GM21717 (cell line): ENCODE measurements around the gene POLD1.
"Not testable (repeated sequence)": the region's sequence is repeated elsewhere in the genome, so short reads cannot be mapped to it uniquely, and the experiment has no call there.

Experiments used
- ATAC-seq: cut with Tn5 transposase; IDR thresholded peaks from one replicate; pipeline ENCODE4 v1.9.1; 2021; ENCODE audit warnings: mild to moderate bottlenecking, moderate library complexity; ENCODE audit not compliant: unreplicated experiment

The POLD1 gene

GRCh38 chr19:50433201-50434180 is 49.3 kb downstream of the POLD1 start:
- no peak for ATAC-seq

- no peak for ATAC-seq
Measured at GRCh38 chr19:50434525-50434924, 50.4 kb downstream of the POLD1 start.

GRCh38 chr19:50435221-50435620 is 51.1 kb downstream of the POLD1 start:
- ATAC-seq: no peak

- no peak for ATAC-seq
Measured at GRCh38 chr19:50435627-50436026, 51.5 kb downstream of the POLD1 start.

GRCh38 chr19:50437862-50438449 is 53.8 kb downstream of the POLD1 start:
- ATAC-seq: no peak

GRCh38 chr19:50439130-50439529 is 55.0 kb downstream of the POLD1 start:
- not testable (repeated sequence) for ATAC-seq

- no peak for ATAC-seq
Measured at GRCh38 chr19:50444059-50444458, 59.9 kb downstream of the POLD1 start.

GRCh38 chr19:50447053-50447452 is 62.9 kb downstream of the POLD1 start:
- no peak for ATAC-seq

- no peak for ATAC-seq
Measured at GRCh38 chr19:50447750-50448149, 63.6 kb downstream of the POLD1 start.

GRCh38 chr19:50449236-50449899 is 65.2 kb downstream of the POLD1 start:
- ATAC-seq: no peak

GRCh38 chr19:50450369-50451222 is 66.4 kb downstream of the POLD1 start:
- no peak for ATAC-seq

GRCh38 chr19:50451223-50451534 is 67.0 kb downstream of the POLD1 start:
- no peak for ATAC-seq

GRCh38 chr19:50453243-50453642 is 69.1 kb downstream of the POLD1 start:
- no peak for ATAC-seq

- ATAC-seq: no peak
Measured at GRCh38 chr19:50455992-50456391, 71.8 kb downstream of the POLD1 start.

GRCh38 chr19:50457300-50457699 is 73.2 kb downstream of the POLD1 start:
- no peak for ATAC-seq

GRCh38 chr19:50458396-50459066 is 74.4 kb downstream of the POLD1 start:
- no peak for ATAC-seq

GRCh38 chr19:50459067-50459456 is 74.9 kb downstream of the POLD1 start:
- no peak for ATAC-seq

GRCh38 chr19:50459638-50460037 is 75.5 kb downstream of the POLD1 start:
- no peak for ATAC-seq

- ATAC-seq: peak; percentile 46
Measured at GRCh38 chr19:50460161-50460765, 76.1 kb downstream of the POLD1 start.
